Fibroblast of peridontal ligament (primary cell): Measurements from ENCODE around the gene HDC.

ENCODE experiments used
- DNase-seq: peaks from one replicate; pipeline ENCODE4 v3.0.0-alpha.2; 2010; ENCODE audit errors: extremely low read depth

HDC gene, protein sequence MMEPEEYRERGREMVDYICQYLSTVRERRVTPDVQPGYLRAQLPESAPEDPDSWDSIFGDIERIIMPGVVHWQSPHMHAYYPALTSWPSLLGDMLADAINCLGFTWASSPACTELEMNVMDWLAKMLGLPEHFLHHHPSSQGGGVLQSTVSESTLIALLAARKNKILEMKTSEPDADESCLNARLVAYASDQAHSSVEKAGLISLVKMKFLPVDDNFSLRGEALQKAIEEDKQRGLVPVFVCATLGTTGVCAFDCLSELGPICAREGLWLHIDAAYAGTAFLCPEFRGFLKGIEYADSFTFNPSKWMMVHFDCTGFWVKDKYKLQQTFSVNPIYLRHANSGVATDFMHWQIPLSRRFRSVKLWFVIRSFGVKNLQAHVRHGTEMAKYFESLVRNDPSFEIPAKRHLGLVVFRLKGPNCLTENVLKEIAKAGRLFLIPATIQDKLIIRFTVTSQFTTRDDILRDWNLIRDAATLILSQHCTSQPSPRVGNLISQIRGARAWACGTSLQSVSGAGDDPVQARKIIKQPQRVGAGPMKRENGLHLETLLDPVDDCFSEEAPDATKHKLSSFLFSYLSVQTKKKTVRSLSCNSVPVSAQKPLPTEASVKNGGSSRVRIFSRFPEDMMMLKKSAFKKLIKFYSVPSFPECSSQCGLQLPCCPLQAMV

DNA sequence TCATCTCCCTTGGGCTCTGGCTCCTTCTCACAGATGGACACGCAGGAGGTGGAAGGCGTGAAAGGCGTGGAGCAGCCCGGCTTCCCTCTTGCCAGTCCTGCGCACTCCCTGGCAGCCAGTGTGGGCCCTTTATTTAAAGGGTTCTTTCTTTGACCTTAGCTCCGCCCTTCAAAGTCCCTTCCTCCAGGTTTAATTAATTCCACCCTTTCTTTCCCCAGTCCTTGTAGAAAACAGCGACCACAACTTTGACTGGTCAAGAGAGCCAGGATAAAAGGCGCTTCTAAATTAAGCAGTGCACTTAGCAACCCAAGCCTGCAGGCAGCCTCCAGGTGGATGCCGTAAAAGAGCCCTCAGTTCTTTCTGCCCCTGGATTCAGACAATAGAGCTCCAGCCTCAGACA lies at the start of gene HDC:
TSS of gene HDC (minus strand) at position 107 of the 400 bp plus-strand sequence. CDS start at position 4, 103 bp downstream.
- no peak for DNase-seq

DNA sequence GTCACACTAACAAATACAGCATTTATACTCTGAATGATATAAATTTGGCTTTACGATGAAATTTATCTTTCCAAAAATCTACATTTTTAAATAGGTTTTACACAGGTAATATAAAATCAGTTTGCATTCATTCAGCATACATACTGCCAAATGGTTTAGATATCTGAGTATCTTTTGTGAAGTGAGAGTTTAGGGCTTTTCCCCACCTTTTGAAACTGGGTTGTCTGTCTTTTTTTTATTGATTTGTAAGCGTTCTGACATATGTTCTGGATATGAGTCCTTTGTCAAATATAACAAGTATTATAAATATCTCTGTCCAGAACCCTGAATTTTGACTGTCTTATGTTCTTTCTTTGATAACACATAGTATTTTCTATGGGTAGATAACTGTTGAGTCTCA lies 47.1 kb upstream of the HDC start:
- DNase-seq, result no peak

DNA sequence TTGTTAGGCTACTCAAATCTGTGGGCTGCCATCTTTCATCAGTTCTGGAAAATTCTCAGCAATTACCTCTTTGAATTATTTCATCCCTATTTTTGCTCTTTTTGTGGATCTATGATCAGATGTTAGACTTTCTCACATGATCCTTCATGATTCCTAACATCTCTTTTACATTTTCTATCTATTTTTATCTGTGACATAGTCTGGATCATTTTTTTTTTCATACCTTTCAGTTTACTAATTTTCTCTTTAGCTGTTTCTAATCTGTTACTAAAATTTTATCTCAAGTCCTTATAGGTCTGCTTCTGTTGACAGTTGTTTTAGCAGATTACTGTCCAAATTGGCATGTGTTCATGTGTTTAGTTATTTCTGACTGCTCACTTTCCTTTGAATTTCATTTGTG lies 42.3 kb upstream of the HDC start:
- no peak for DNase-seq

DNA sequence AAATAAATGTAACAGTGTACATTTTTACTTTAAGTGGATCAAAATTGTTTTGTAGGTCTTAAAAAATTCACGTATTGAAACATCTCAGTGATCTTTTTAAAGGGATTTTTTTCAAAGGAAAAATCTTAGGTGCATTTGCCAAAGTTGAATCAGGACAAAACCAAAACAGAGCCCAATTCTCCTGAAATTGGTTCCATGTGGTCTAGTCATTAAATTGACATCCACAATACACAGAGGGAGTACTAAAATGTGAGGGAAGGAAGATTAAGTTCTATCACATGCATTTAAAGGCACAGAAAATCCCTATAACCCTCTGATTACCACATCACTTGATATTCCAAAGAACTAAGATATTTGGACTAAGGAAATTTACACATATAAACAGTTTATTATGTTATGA lies 39.3 kb upstream of the HDC start:
- peak; percentile 93 for DNase-seq

DNA sequence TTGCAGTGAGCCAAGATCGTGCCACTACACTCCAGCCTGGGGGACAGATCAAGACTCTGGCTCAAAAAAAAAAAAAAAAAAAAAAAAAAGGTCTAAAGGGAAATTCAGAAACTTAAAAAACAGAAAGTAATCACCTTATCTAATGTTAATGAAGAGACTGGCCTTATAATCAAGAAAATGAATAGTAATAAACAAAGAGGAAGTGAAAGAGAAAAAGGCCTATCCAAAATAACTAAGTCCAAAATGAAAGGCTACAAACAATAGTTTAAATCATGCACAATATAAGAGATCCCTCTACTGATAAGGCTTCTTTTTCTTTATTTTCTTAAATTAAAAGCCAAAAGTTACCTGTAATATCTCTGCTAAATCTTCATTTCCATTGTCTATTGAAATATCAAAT lies 37.1 kb upstream of the HDC start:
- DNase-seq, result no peak

DNA sequence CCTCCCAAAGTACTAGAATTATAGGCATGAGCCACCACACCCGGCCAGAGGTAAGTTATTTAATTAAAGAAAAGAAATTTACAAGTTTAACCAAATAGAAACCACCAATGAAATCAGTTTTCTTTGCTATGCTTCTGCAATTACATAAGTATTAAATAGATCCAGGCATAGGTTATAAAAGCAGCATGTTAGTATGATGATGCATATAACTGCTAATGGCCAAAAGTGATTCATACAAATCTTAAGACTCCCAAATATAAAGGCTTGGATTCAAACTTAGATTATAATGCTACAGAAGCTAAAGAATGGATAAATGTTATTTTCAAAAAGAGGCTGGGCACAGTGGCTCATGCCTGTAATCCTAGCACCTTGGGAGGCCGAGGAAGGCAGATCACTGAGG lies 32.8 kb upstream of the HDC start:
- peak; percentile 45 for DNase-seq

DNA sequence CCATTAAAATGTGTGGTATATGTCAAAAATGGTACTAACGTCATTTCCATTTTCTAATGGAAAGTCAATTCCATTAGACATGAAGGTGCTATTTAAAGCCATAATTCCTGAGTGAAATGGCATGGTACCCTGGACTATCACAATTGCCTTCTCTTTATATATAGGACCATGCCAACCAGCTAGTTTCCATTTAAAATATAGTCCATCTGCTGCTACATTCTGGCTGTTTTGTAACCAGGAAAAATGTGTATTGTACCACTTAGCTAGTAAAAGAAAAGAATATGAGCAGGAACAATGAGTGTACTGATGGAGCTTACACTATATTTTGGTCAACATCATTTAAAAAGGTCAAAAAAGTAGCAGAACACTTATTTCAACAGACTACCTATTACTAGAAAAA lies 30.4 kb upstream of the HDC start:
- no peak for DNase-seq

DNA sequence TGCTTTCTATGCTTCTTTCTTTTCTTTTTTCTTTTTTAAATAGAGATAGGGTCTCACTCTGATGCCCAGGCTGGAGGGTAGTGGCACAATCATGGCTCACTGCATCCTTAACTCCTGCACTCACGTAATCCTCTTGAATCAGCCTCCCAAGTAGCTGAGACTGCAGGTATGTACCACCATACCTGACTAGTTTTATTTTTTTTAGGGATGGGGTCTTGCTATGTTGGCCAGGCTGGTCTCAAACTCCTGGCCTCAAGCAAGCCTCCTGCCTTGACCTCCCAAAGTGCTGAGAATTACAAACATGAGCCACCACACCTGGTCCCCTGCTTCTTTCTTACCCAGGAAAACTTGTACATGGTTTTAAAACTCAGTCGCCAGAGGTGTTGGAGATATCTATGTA lies 24.2 kb upstream of the HDC start:
- no peak for DNase-seq

DNA sequence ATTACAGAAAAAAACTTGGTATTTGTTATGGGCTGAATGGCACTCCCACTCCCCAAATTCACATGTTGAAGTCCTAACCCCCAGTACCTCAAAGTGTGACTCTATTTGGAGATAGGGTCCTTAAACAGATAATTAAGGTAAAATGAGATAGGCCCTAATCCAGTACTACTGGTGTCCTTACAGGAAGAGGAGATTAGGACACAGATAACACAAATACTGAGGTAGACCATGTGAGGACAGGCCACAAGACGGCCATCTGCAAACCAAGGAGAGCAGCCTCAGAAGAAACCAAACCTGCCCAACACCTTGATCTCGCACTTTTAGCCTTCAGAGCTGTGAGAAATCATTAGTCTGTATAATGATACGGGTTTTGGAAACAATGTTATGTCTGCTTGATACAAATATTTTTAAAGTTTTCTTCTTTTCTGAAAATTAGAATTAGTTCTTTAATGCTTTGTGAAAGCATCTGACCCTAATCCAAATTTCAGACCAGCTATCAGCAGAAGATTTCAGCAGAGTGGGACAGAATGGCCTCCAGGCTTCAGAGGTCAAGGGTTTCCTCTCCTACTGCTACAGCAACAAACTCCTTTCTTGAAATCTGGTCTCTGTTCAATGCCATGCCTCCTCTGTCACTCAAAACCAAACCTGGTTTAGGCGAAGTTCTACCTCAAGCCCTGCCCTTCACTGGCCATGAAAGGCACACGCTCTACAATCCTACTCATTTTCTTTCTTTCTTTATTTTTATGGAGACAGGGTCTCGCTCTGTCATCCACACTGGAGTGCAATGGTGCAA lies 22.0 kb upstream of the HDC start:
- no peak for DNase-seq

DNA sequence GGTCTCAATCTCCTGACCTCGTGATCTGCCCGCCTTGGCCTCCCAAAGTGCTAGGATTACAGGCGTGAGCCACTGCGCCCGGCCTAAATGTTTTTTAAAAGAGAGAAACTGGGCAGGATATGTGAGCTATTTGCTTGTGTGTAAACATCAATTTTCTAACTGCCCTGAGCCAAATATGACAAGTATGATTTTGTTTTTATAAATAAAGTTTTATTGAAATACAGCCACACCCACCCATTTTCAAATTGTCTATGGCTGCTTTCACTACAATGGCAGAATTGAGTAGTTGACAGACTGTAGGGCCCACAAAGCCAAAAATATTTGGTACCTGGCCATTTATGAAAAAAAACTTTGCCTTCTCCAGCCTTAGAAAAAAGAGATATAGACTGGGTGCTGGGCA lies 15.9 kb upstream of the HDC start:
- DNase-seq, result no peak

DNA sequence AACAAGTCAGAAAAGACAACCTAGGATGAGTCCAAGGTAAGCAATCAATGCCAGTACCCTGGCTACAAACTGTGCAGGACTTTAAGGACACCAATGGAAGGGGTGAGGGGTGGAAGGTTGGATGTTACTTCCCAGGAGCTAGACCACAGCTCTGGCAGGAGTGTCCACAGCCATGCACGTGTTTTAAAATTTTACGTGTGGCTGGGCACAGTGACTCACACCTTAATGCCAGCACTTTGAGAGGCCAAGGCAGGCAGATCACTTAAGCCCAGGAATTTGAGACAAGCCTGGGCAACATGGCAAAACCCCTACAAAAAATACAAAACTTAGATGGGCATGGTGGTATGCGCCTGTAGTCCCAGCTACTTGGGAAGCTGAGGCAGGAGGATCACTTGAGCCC lies 14.7 kb upstream of the HDC start:
- no peak for DNase-seq

DNA sequence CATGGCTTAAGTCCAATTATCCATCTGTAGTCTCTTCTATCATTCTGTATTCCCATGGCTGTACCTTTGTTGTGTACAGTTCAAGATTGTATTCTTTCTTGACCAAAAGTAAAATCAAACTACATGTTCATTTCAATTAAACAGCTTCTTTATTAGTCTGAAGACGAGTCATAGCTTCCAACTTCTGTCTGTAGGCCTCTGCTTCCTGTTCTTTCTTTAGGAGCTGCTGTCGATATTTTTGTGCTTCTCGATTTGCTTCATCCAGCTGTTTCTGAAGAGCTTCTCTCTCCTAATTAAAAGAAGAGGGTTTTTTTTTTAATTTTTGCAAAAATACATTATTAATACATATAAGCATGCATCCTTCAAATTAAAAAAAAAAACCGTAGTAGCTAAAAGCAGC lies 13.0 kb upstream of the HDC start:
- peak; percentile 17 for DNase-seq

DNA sequence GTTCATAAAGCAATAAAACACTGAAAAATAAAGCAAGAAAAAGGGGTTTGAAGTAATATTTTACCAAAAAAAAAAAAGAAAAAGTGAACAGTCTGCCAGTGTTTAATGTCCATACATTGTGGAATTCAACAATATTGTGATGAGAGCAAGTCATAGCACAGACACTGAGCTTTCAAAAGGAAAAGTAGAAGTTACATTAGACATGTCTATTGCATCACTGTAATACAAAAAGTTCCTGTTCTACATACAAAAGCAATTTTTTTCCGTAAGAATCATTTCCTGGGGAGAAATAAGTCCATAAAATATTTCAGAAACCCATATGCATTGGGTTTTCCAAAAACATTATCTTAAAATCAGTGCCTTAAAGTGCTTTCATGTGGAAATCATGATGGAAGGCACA lies 11.8 kb upstream of the HDC start:
- no peak for DNase-seq

DNA sequence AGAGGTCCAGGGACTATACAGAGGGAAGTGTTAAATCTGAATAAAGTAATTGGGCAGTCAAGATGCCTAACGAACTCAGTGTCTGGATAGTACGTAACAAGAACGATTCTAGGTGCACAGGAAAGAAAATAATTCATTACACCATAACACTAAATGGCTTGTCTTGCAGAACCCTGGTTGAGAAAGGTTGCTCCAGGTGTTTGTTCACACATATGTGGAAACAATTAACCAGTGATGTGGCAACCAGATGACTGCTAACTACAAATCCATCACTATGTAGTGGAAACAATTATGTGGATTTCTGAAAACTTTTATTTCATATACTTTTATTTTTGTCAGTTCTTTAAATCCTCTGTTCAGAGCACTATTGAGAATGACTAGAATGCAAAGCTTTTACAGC lies 10.4 kb upstream of the HDC start:
- DNase-seq, result no peak

DNA sequence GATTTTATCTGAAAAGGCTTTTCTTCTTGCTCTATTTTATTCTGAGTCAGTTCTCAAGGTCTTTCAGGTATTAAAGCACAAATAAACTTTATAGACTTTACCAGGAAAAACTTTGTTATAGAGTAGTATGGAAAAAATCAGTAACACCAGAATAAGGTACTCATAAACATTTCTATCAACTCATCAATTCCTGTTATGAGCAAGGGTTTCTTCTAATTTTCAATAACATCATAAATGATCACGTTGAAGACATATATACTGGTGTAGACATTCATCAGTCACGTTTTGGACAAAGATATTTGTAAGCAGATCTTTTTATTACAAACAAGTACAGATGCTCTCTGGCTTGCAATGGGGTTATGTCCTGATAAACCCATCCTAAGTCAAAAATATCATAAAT lies 9.6 kb upstream of the HDC start:
- no peak for DNase-seq

DNA sequence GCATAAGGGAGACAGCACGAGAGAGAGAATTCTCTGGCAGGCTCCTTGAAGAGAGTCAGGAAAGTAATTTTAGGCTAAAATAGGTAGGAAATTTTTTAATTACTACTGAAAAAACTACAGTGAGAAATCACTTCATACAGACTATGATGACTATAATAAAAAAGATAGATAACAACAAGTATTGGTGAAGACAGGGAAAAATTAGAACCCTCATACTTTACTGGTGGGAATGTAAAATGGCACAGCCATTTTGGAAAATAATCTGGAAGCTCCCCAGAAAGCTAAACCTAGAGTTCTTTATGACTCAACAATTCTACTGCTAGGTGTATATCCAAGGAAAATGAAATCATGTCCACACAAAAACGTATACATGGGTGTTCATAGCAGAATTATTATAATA lies 2.1 kb upstream of the HDC start:
- DNase-seq, result no peak

DNA sequence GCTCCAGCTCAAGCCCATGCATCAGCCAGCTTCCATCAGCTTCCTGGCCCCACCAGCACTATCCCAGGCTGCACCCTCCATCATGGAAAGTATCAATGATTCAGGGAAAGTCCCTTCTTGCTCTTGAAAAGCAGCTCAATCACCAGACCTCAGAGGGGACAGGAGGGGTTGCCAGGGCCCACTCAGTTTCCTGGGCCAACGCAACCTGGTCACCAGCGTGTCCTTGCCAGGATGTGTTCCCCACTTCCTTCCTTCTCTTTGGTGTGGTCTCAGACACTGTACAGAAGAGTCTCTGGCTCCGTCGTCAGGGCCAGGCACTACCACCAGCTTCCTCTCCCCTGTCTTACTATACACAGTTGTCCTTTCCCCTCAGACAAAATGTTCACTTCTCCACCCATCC lies 3.0 kb downstream of the HDC start:
- no peak for DNase-seq

DNA sequence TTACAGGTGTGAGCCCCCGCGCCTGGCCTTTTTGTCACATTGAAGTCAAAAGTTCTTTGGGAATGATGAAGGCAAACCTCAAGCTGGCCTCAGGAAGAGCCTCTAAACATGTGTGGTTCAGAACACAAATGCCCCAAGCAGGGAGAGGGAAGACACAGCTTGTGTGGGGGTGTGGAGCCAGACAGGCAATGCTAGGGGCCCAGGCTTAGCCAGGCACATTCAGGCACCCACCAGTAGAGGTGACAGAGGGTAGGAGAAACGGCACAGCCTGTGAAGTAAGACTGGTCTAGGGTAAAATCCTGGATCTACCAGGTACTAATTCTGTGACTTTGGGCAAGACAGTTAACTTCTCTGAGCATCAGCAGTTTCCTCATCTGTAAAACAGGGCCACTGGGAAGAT lies 3.5 kb downstream of the HDC start:
- no peak for DNase-seq

DNA sequence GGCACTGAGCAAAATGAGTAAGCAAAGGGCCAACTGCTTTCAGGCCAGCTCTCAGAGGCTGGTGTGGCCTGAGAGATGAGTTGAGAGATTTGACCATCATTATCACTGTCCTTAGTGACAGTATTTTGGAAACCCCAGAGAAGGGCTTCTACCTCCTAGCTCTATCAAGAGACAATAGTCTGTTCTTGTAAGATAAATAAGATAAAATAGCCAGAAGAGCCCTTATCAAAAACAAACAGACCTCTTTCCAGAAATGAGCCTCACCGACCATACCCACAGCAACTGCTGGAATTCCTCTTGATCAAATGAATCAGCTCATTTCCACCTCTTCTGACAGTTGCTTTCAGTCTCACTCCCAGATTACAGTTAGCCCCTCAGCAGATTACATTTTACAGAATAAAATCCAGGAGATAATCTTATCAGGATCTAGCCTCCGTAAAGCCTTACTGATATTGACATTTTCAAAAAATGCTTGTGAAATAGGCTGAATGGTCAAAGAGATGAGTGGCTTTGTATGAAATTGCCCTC lies 4.5 kb downstream of the HDC start:
- no peak for DNase-seq

DNA sequence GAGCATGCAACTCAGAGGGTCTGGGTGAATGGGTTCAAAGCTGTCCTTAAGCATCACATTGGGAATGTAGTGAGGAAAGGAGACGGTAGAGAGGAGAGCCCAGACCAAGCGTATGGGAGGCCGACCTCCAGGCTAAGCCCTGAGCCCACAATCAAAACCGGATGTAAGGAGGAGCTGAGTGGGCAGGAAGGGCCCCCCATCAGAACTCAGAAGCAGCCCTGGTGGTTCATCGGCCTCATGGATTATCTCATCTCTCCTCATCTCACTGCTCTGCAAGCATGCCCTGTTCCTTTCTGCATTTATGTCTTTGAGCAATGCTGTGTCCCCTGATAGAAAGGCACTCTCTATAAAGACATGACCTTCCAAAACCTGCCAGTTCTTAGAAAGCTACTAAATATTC lies 6.2 kb downstream of the HDC start:
- DNase-seq, result no peak

DNA sequence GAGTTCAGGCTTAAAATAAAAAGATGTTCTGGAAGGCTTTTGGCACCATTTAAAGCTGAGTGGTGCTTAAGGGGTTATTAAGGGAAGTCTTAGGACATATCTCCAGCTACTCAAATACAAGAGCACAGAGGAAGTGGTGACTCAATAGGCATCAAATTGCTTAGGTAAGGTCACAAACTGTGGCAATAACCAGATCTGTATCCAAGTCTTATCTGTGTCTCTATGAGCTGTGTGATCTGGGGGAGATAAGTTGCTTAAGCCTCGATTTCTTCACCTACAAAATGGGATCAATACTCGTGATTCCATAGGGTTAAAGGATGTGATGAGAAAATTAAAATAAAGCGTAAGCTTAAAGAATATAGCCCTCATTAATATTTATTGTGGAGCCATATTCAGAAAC lies 7.6 kb downstream of the HDC start:
- no peak for DNase-seq

DNA sequence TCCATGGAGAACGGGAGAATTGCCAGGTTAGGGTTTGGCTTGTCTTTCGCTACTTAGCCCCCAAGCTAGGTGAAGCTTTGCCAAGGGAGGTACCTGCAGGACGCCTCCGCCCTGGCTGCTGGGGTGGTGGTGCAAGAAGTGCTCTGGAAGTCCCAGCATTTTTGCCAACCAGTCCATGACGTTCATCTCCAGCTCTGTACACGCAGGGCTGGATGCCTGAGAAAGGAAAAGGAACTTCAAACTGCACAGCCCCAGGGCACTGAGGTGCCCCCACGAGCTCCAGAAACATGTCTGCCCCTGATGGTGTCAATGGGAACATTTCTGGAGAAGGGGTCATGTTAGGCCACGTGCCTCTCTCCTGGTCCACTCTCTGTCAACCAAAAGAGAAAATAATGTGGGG lies 8.2 kb downstream of the HDC start:
- DNase-seq, result no peak
